Liver (tissue), 9 donors: Measurements from ENCODE around the gene FBXO34. TPM values are rescaled to one million over a fixed set of nuclear protein-coding genes. Genes with fewer than 3 reads are reported as not detected.

Source experiments
- DNase-seq: peaks from one replicate; pipeline ENCODE4 v3.0.0-alpha.2; 2017; ENCODE audit warnings: low spot score
- H3K27ac ChIP-seq, 2 donors: one replicate each; pipeline ENCODE4 v1.7.0; 2013; ENCODE audit warnings: inconsistent platforms in 2 of 2, low read length in 2 of 2, control low read depth in 1 of 2, low read depth in 1 of 2, mild to moderate bottlenecking in 1 of 2
- H3K27me3 ChIP-seq, 4 donors: one replicate each; pipeline versions ENCODE4 v1.6.1 to v1.7.0; 2013; ENCODE audit warnings: low read length in 3 of 4, inconsistent platforms in 1 of 4, mild to moderate bottlenecking in 1 of 4, moderate library complexity in 1 of 4; ENCODE audit not compliant: control insufficient read depth in 4 of 4, insufficient read depth in 4 of 4
- H3K36me3 ChIP-seq, 4 donors: one replicate each; pipeline versions ENCODE4 v1.6.1 to v1.7.0; 2013; ENCODE audit warnings: low read length in 3 of 4, mild to moderate bottlenecking in 3 of 4, low read depth in 1 of 4, moderate library complexity in 1 of 4; ENCODE audit not compliant: control insufficient read depth in 4 of 4, insufficient read depth in 3 of 4
- H3K4me1 ChIP-seq, 4 donors: one replicate each; pipeline versions ENCODE4 v1.6.1 to v1.7.0; 2013; ENCODE audit warnings: low read length in 3 of 4, mild to moderate bottlenecking in 3 of 4, moderate library complexity in 1 of 4; ENCODE audit not compliant: control insufficient read depth in 4 of 4, insufficient read depth in 4 of 4
- H3K4me3 ChIP-seq, 3 donors: one replicate each; pipeline versions ENCODE4 v1.6.1 to v1.7.0; 2013; ENCODE audit warnings: low read length in 3 of 3, control low read depth in 1 of 3, low read depth in 1 of 3, mild to moderate bottlenecking in 1 of 3
- H3K9ac ChIP-seq, 2 donors: one replicate each; pipeline ENCODE4 v1.7.0; 2013; ENCODE audit warnings: low read length in 2 of 2, mild to moderate bottlenecking in 2 of 2, moderate library complexity in 2 of 2, control low read depth in 1 of 2, low read depth in 1 of 2
- H3K9me3 ChIP-seq, 4 donors: one replicate each; pipeline versions ENCODE4 v1.6.1 to v1.7.0; 2013; ENCODE audit warnings: low read length in 3 of 4; ENCODE audit not compliant: control insufficient read depth in 4 of 4
- ATF3 ChIP-seq: IDR thresholded peaks from 2 replicates; pipeline ENCODE4 v1.6.1; 2016; ENCODE audit warnings: antibody characterized with exemption
- CTCF ChIP-seq: fragments of 150-350 bp; IDR thresholded peaks from 2 replicates; pipeline ENCODE4 v1.5.1; 2017; ENCODE audit warnings: improper control_type of control experiment, low read depth, low read length; ENCODE audit not compliant: missing input control
- EGR1 ChIP-seq, 2 donors: IDR thresholded peaks; 2 replicates each; pipeline ENCODE4 v1.6.1; 2016 to 2018; ENCODE audit warnings: antibody characterized with exemption in 2 of 2, low read depth in 2 of 2
- FOXA2 ChIP-seq: IDR thresholded peaks from 2 replicates; pipeline ENCODE4 v1.6.1; 2016; ENCODE audit warnings: antibody characterized with exemption
- GABPA ChIP-seq, 2 donors: IDR thresholded peaks in 1 of 2; conservative IDR thresholded peaks in 1 of 2; 2 replicates each; pipeline ENCODE4 v1.6.1; 2016; ENCODE audit warnings: antibody characterized with exemption in 2 of 2, mild to moderate bottlenecking in 1 of 2, moderate library complexity in 1 of 2
- HNF4A ChIP-seq, 2 donors: conservative IDR thresholded peaks; 2 replicates each; pipeline ENCODE4 v1.6.1; 2016; ENCODE audit warnings: antibody characterized with exemption in 2 of 2, mild to moderate bottlenecking in 2 of 2
- HNF4G ChIP-seq: IDR thresholded peaks from 2 replicates; pipeline ENCODE4 v1.6.1; 2016; ENCODE audit warnings: antibody characterized with exemption
- JUND ChIP-seq, 2 donors: IDR thresholded peaks; 2 replicates each; pipeline ENCODE4 v1.6.1; 2016; ENCODE audit warnings: antibody characterized with exemption in 2 of 2
- MAX ChIP-seq: IDR thresholded peaks from 2 replicates; pipeline ENCODE4 v1.6.1; 2016; ENCODE audit warnings: antibody characterized with exemption
- RAD21 ChIP-seq, 2 donors: IDR thresholded peaks; 2 replicates each; pipeline ENCODE4 v1.6.1; 2016; ENCODE audit warnings: antibody characterized with exemption in 2 of 2, mild to moderate bottlenecking in 2 of 2
- REST ChIP-seq: IDR thresholded peaks from 2 replicates; pipeline ENCODE4 v1.6.1; 2016; ENCODE audit warnings: antibody characterized with exemption, mild to moderate bottlenecking
- RXRA ChIP-seq, 2 donors: IDR thresholded peaks; 2 replicates each; pipeline ENCODE4 v1.6.1; 2017 to 2018; ENCODE audit warnings: antibody characterized with exemption in 2 of 2, mild to moderate bottlenecking in 1 of 2
- YY1 ChIP-seq: IDR thresholded peaks from 2 replicates; pipeline ENCODE4 v1.6.1; 2016; ENCODE audit warnings: antibody characterized with exemption, mild to moderate bottlenecking
- ZBTB33 ChIP-seq: IDR thresholded peaks from 2 replicates; pipeline ENCODE4 v1.6.1; 2016; ENCODE audit warnings: antibody characterized with exemption
- WGBS: extraction: QIAGEN DNeasy Blood & Tissue Kit; methylation state at CpG from one replicate; pipeline ENCODE4 v1.1.7; 2013; 5-methylcytosine and 5-hydroxymethylcytosine counted together
- polyA plus RNA-seq, 2 donors: library from polyadenylated mRNA; stranded (reverse) in 1 of 2; unstranded in 1 of 2; fragments of 200-250 nt in 1 of 2; fragments of >200 nt in 1 of 2; fragmentation: Nextera tagmentation in 1 of 2; extraction: Ambion mirVana in 1 of 2; gene quantifications; one replicate each; pipeline versions ENCODE4 v1.2.1 to v1.2.3, GENCODE V29; 2013 to 2015
- total RNA-seq, 2 donors: library from RNA; depleted of rRNA; stranded (reverse); fragments of >200 nt; gene quantifications; one replicate each; pipeline ENCODE4 v1.2.3, GENCODE V29; 2014
- donor health status: healthy.
- donor health status: healthy.
- donor health status: healthy.
- donor health status: healthy.
- donor health status: healthy.

The FBXO34 gene
- total and polyA plus RNA-seq, 4 donors: 4.2 to 25.8 (median 10.1) TPM

- no peaks in the 10 kb centered on the region for H3K27me3 ChIP-seq
- no peak overlapping the region for H3K27ac ChIP-seq
- DNase-seq: no peak
- H3K9me3 ChIP-seq: no peaks in the 10 kb centered on the region
- H3K9ac ChIP-seq: no peak overlapping the region
- no peaks in the 10 kb centered on the region for H3K36me3 ChIP-seq
- H3K4me3 ChIP-seq: no peak overlapping the region
- 95% methylated on average over 13 of the region's 13 CpGs for WGBS
- TF ChIP-seq HNF4G: no peak
- no peak for TF ChIP-seq HNF4A (conservative IDR thresholded peaks at IDR 0.05)
- no peak for TF ChIP-seq YY1
- no peak for TF ChIP-seq REST
- no peak for TF ChIP-seq GABPA (IDR thresholded peaks at IDR 0.05 in 1 of 2, conservative IDR thresholded peaks at IDR 0.05 in 1 of 2)
- TF ChIP-seq RXRA (IDR thresholded peaks at IDR 0.05): no peak
- TF ChIP-seq ZBTB33: no peak
- TF ChIP-seq FOXA2: no peak
- no peak for TF ChIP-seq MAX
- TF ChIP-seq CTCF: no peak
- TF ChIP-seq EGR1 (IDR thresholded peaks at IDR 0.05; ENCODE audit: low read depth in 2 of 2): no peak
- TF ChIP-seq JUND (IDR thresholded peaks at IDR 0.05): no peak
- peaks cover 0 to 1% (median 0%) of the 10 kb centered on the region in 4 donors for H3K4me1 ChIP-seq
Observed at GRCh38 chr14:55285048-55285652, 13.9 kb downstream of the FBXO34 start.

- H3K4me3 ChIP-seq: no peak overlapping the region
- H3K27me3 ChIP-seq: no peaks in the 10 kb centered on the region
- H3K9ac ChIP-seq: no peak overlapping the region
- no peaks in the 10 kb centered on the region for H3K9me3 ChIP-seq
- no peak overlapping the region for H3K27ac ChIP-seq
- 88% methylated on average over 6 of the region's 6 CpGs for WGBS
- DNase-seq: no peak
- peaks cover 0 to 1% (median 0%) of the 10 kb centered on the region in 4 donors for H3K4me1 ChIP-seq
- no peaks in the 10 kb centered on the region for H3K36me3 ChIP-seq
- TF ChIP-seq HNF4G (no peak), REST (no peak), RAD21 (IDR thresholded peaks at IDR 0.05) (no peak), ZBTB33 (no peak), CTCF (no peak), ATF3 (no peak), EGR1 (IDR thresholded peaks at IDR 0.05; ENCODE audit: low read depth in 2 of 2) (no peak)
Observed at GRCh38 chr14:55288439-55288838, 17.2 kb downstream of the FBXO34 start.
